HepG2 (cell line): ENCODE results near the gene DTHD1. TPM values are rescaled to one million over a fixed set of nuclear protein-coding genes. Genes with fewer than 3 reads are reported as not detected.

Source experiments
- ATAC-seq: fragments of 200-7000 bp; cut with Tn5 transposase; 3 replicates; pipeline ENCODE4 v1.9.1; 2020; ENCODE audit warnings: mild to moderate bottlenecking, moderate library complexity
- BruUV-seq: library from RNA; stranded (reverse); fragments of 400-500 nt; replicated peaks from 2 replicates; lab custom pipeline; 2021; lab: Mats Ljungman, UMichigan
- CTCF ChIA-PET: fragments of 300-600 bp; formaldehyde crosslinking; extraction: SDS; loops from one replicate; lab custom pipeline; 2021; ENCODE audit warnings: low total read pairs, inconsistent platforms, low intra/inter-chr PET ratio; lab: Yijun Ruan, JAX
- POLR2A ChIA-PET: fragments of 350-600 bp; sonication (Branson Sonifier 250); formaldehyde crosslinking; loops from one replicate; lab custom pipeline; 2020; ENCODE audit warnings: antibody characterized with exemption, inconsistent platforms; lab: Yijun Ruan, JAX
- DNase-seq: peaks from one replicate; pipeline ENCODE4 v3.0.0-alpha.2; 2015; ENCODE audit warnings: low spot score
- FAIRE-seq: peaks from 3 replicates; lab custom pipeline; 2011; peaks lifted over from hg19 to GRCh38; lab: Jason Lieb, UNC
- H2AFZ ChIP-seq: one replicate; pipeline ENCODE4 v1.6.1; 2011; ENCODE audit warnings: low read length, inconsistent platforms
- H3K27ac ChIP-seq: fragments of 300-600 bp; 3 replicates; pipeline ENCODE4 v1.8.0; 2011; ENCODE audit warnings: mixed run types, mild to moderate bottlenecking, mixed read lengths, low read length, inconsistent platforms; ENCODE audit not compliant: insufficient read depth; ENCODE audit errors: extremely low read length
- H3K27me3 ChIP-seq, 2 experiments: fragments of 200-600 bp in 1 of 2; 2 replicates in 1 of 2; 3 replicates in 1 of 2; pipeline versions ENCODE4 v1.6.0 to v1.8.0; 2011; ENCODE audit warnings: low read length in 2 of 2, mild to moderate bottlenecking in 2 of 2, moderate library complexity in 2 of 2, inconsistent platforms in 1 of 2; ENCODE audit not compliant: insufficient read depth in 2 of 2, control insufficient read depth in 1 of 2
- H3K36me3 ChIP-seq, 2 experiments: fragments of 200-600 bp in 1 of 2; replicated peaks in 1 of 2; 2 replicates in 1 of 2; 3 replicates in 1 of 2; pipeline versions ENCODE4 v1.5.1 to v1.8.0; 2011; ENCODE audit warnings: low read length in 2 of 2, inconsistent platforms in 1 of 2; ENCODE audit not compliant: insufficient read depth in 2 of 2, control insufficient read depth in 1 of 2
- H3K4me1 ChIP-seq: 2 replicates; pipeline ENCODE4 v1.5.1; 2012; ENCODE audit warnings: low read length, inconsistent platforms; ENCODE audit not compliant: insufficient read depth
- H3K4me2 ChIP-seq: 2 replicates; pipeline ENCODE4 v1.6.0; 2011; ENCODE audit warnings: low read depth, low read length, inconsistent platforms
- H3K4me3 ChIP-seq, 3 experiments: fragments of 200-600 bp in 1 of 3; sonication (generic), shearing (Covaris generic) in 1 of 3; replicated peaks in 1 of 3; 2 replicates each; pipeline ENCODE4 v1.5.1; 2011 to 2016; ENCODE audit warnings: low read length in 3 of 3, inconsistent platforms in 2 of 3, low read depth in 2 of 3, mild to moderate bottlenecking in 2 of 3, control low read depth in 1 of 3, mixed read lengths in 1 of 3; ENCODE audit not compliant: insufficient read depth in 1 of 3
- H3K79me2 ChIP-seq: one replicate; pipeline ENCODE4 v1.6.1; 2011; ENCODE audit warnings: low read length, inconsistent platforms; ENCODE audit not compliant: insufficient read depth
- H3K9ac ChIP-seq: 2 replicates; pipeline ENCODE4 v1.6.0; 2011; ENCODE audit warnings: mild to moderate bottlenecking, low read depth, low read length, inconsistent platforms; ENCODE audit not compliant: insufficient read depth
- H3K9me3 ChIP-seq: 2 replicates; pipeline ENCODE4 v1.5.1; 2012; ENCODE audit warnings: mild to moderate bottlenecking, low read length
- H4K20me1 ChIP-seq: 2 replicates; pipeline ENCODE4 v1.6.0; 2011; ENCODE audit warnings: inconsistent platforms, mild to moderate bottlenecking, low read length, moderate library complexity; ENCODE audit not compliant: insufficient read depth
- ATF6 ChIP-seq: sonication (generic); formaldehyde crosslinking; conservative IDR thresholded peaks from 2 replicates; pipeline ENCODE4 v1.4.0; 2020; ENCODE audit warnings: missing genetic modification reagents
- CEBPB ChIP-seq: IDR thresholded peaks from 2 replicates; pipeline ENCODE4 v1.6.1; 2011; ENCODE audit warnings: low read depth, low read length, improper control_type of control experiment, borderline replicate concordance
- HIVEP1 ChIP-seq: sonication (generic); formaldehyde crosslinking; IDR thresholded peaks from 2 replicates; pipeline ENCODE4 v1.4.0; 2020; ENCODE audit warnings: mild to moderate bottlenecking, missing genetic modification reagents
- KDM5B ChIP-seq: sonication (generic); formaldehyde crosslinking; IDR thresholded peaks from 2 replicates; pipeline ENCODE4 v1.4.0; 2020; ENCODE audit warnings: missing genetic modification reagents, mild to moderate bottlenecking, borderline replicate concordance
- MAFK ChIP-seq, 2 experiments: IDR thresholded peaks in 1 of 2; conservative IDR thresholded peaks in 1 of 2; 2 replicates each; pipeline ENCODE4 v1.6.1; 2011; ENCODE audit warnings: improper control_type of control experiment in 2 of 2, low read length in 2 of 2
- NFYB ChIP-seq: sonication (generic); formaldehyde crosslinking; IDR thresholded peaks from 2 replicates; pipeline ENCODE4 v1.4.0; 2020; ENCODE audit warnings: missing genetic modification reagents
- NR2F1 ChIP-seq, 2 experiments: fragments of 450-650 bp in 1 of 2; formaldehyde crosslinking in 1 of 2; IDR thresholded peaks; 2 replicates each; pipeline versions ENCODE4 v1.5.0 to v1.6.1; 2016 to 2020; ENCODE audit warnings: mild to moderate bottlenecking in 1 of 2, missing compliant biosample characterization in 1 of 2, missing genetic modification reagents in 1 of 2, moderate library complexity in 1 of 2
- PHF21A ChIP-seq: sonication (generic); formaldehyde crosslinking; IDR thresholded peaks from 2 replicates; pipeline ENCODE4 v1.5.0; 2020; ENCODE audit warnings: mild to moderate bottlenecking, missing genetic modification reagents
- RERE ChIP-seq: IDR thresholded peaks from 2 replicates; pipeline ENCODE4 v1.6.1; 2016; ENCODE audit warnings: low read depth, missing genetic modification reagents, missing compliant biosample characterization
- SCMH1 ChIP-seq: sonication (generic); formaldehyde crosslinking; IDR thresholded peaks from 2 replicates; pipeline ENCODE4 v1.9.0; 2021; ENCODE audit warnings: missing genetic modification reagents, mild to moderate bottlenecking, borderline replicate concordance
- SMYD3 ChIP-seq: sonication (generic); formaldehyde crosslinking; IDR thresholded peaks from 2 replicates; pipeline ENCODE4 v1.8.1; 2023; ENCODE audit warnings: mild to moderate bottlenecking, missing genetic modification reagents
- ZNF737 ChIP-seq: sonication (generic); formaldehyde crosslinking; IDR thresholded peaks from 2 replicates; pipeline ENCODE4 v1.5.0; 2020; ENCODE audit warnings: missing genetic modification reagents, mild to moderate bottlenecking, borderline replicate concordance
- ZSCAN29 ChIP-seq: sonication (generic); formaldehyde crosslinking; conservative IDR thresholded peaks from 2 replicates; pipeline ENCODE4 v1.4.0; 2020; ENCODE audit warnings: mild to moderate bottlenecking, missing genetic modification reagents
- WGBS: methylation state at CpG from one replicate; pipeline ENCODE4 v1.1.6; 2017; ENCODE audit warnings: low lambda C conversion rate; 5-methylcytosine and 5-hydroxymethylcytosine counted together
- in situ Hi-C: cut with HindIII; loops from 2 replicates; pipeline ENCODE4 v1.10.0; 2017; ENCODE audit warnings: low pct_unique_long_range_greater_than_20kb; ENCODE audit not compliant: extremely low pct_ligation_motif_present
- intact Hi-C: fragments of 100-400 bp; cut with micrococcal nuclease; formaldehyde crosslinking; loops from one replicate; pipeline ENCODE4 v1.10.0; 2022; ENCODE audit not compliant: unreplicated experiment
- polyA plus RNA-seq, 8 experiments: library from polyadenylated mRNA; depleted of rRNA in 3 of 8; stranded (reverse) in 7 of 8; unstranded in 1 of 8; fragments of >200 nt; fragmentation: Illumina TruSeq in 4 of 8; extraction: Trizol in 4 of 8; gene quantifications; 2 replicates each; pipeline versions ENCODE4 v1.2.1 to v1.2.3, GENCODE V29; 2011 to 2016; ENCODE audit warnings: low read depth in 4 of 8, missing spikeins in 1 of 8, mixed read lengths in 1 of 8; ENCODE audit not compliant: insufficient read depth in 1 of 8
- total RNA-seq, 5 experiments: library from RNA; depleted of rRNA; stranded (reverse); fragments of >200 nt; fragmentation: Illumina TruSeq; extraction: Trizol; gene quantifications; 2 replicates each; pipeline ENCODE4 v1.2.3, GENCODE V29; 2016; ENCODE audit warnings: low read depth in 1 of 5
- TF ChIP-seq, protein P1 (sequence below): sonication (generic); formaldehyde crosslinking; conservative IDR thresholded peaks from 2 replicates; pipeline ENCODE4 v1.8.0; 2022; ENCODE audit warnings: mild to moderate bottlenecking, moderate library complexity, missing genetic modification reagents
- TF ChIP-seq, protein P2 (sequence below): sonication (generic); formaldehyde crosslinking; IDR thresholded peaks from 2 replicates; pipeline ENCODE4 v1.4.0; 2020; ENCODE audit warnings: missing genetic modification reagents

DTHD1 gene
- total and polyA plus RNA-seq, 2 of the 13 experiments (the other 11 are each of a cell fraction or from before 2014, with no cell fraction given): not detected

DNA sequence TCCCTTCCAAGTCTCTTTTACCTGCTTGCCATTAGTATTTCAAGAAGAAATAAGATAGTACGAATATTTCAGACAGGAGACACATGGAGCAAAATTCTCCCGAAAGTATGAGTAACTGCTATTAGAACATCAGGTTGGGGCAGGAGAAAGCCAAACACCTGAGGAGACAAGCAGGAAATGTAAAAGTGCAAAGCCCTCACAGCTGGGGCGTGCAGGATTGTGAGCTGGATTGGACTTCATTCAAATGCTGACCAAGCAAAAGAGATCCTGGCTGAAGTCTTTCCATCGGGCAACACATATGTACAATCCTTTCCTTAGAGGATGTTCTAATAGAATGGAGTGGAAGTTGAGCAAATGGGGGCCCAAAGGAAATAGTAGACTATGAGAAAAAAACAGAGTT, 76.8 kb downstream of the DTHD1 start:
- H3K79me2 ChIP-seq: no peaks in the 10 kb centered on the region
- ChIA-PET POLR2A (no interaction called here), CTCF (no interaction called here)
- in situ Hi-C loops (loop anchor here (5.0 kb wide), 1 partner anchor 1029 kb away; no protein-coding TSS in a partner anchor), intact Hi-C loops (no loop called here)
- DNase-seq: no peak
- 8% methylated on average over 4 of the region's 4 CpGs for WGBS
- no peak overlapping the region for H3K4me3 ChIP-seq
- FAIRE-seq: no peak
- H3K4me1 ChIP-seq: no peaks in the 10 kb centered on the region
- no peak overlapping the region for H3K4me2 ChIP-seq
- no peak overlapping the region for H2AFZ ChIP-seq
- no peaks in the 10 kb centered on the region for H4K20me1 ChIP-seq
- no peaks in the 10 kb centered on the region for H3K9me3 ChIP-seq
- H3K27me3 ChIP-seq: no peaks in the 10 kb centered on the region
- no TSS peak for BruUV-seq
- H3K9ac ChIP-seq: no peak overlapping the region
- ATAC-seq: no peak
- H3K36me3 ChIP-seq: no peaks in the 10 kb centered on the region
- no peak overlapping the region for H3K27ac ChIP-seq
- TF ChIP-seq ATF6 (CRISPR knock-in tag) (no peak), KDM5B (CRISPR knock-in tag) (no peak), CEBPB (no peak), ZSCAN29 (no peak), SCMH1 (CRISPR knock-in tag) (no peak), MAFK (conservative IDR thresholded peaks at IDR 0.05 in 1 of 2, IDR thresholded peaks at IDR 0.05 in 1 of 2; ENCODE audit: low read length in 2 of 2) (peak; percentile 73 to 83), HIVEP1 (CRISPR knock-in tag) (no peak), SMYD3 (CRISPR knock-in tag) (no peak), NR2F1 (CRISPR knock-in tag; IDR thresholded peaks at IDR 0.05) (no peak), RERE (no peak), PHF21A (CRISPR knock-in tag) (no peak), NFYB (CRISPR knock-in tag) (no peak), ZNF737 (CRISPR knock-in tag) (no peak)
- TF ChIP-seq, protein P1, sequence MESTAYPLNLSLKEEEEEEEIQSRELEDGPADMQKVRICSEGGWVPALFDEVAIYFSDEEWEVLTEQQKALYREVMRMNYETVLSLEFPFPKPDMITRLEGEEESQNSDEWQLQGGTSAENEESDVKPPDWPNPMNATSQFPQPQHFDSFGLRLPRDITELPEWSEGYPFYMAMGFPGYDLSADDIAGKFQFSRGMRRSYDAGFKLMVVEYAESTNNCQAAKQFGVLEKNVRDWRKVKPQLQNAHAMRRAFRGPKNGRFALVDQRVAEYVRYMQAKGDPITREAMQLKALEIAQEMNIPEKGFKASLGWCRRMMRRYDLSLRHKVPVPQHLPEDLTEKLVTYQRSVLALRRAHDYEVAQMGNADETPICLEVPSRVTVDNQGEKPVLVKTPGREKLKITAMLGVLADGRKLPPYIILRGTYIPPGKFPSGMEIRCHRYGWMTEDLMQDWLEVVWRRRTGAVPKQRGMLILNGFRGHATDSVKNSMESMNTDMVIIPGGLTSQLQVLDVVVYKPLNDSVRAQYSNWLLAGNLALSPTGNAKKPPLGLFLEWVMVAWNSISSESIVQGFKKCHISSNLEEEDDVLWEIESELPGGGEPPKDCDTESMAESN (CRISPR knock-in tag): no peak
- TF ChIP-seq, protein P2, sequence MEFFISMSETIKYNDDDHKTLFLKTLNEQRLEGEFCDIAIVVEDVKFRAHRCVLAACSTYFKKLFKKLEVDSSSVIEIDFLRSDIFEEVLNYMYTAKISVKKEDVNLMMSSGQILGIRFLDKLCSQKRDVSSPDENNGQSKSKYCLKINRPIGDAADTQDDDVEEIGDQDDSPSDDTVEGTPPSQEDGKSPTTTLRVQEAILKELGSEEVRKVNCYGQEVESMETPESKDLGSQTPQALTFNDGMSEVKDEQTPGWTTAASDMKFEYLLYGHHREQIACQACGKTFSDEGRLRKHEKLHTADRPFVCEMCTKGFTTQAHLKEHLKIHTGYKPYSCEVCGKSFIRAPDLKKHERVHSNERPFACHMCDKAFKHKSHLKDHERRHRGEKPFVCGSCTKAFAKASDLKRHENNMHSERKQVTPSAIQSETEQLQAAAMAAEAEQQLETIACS (CRISPR knock-in tag): no peak
